HUDEP-2 (cell line): ENCODE measurements around the gene ANKFY1.

ENCODE experiments used
- DNase-seq, 76 experiments: peaks; one replicate each; lab custom pipeline; 2025; ENCODE audit not compliant: unreplicated experiment in 76 of 76; lab: John Stamatoyannopoulos, UW

Gene ANKFY1

GRCh38 chr17:4182043-4182442 is 81.7 kb downstream of the ANKFY1 start:
- no peak for DNase-seq

DNA sequence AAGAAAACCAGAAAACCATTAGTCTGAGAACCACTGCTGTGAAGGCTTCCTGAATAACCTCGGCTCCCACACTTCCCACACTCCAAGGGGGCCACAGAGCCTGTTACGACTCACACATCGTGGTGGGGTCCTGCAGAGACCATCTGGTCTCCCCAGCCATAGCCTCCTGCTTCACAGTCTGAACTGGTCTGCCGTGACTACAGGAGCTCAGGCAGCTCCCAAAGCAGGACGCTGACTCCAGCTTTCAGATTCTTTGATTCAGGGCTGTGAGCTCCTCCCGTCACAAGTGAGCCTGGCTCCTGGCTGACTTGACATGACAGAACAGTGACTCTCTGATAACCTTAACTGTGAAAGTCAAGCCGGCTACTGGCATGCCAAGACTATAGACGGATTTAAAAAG is 83.0 kb downstream of the ANKFY1 start:
- DNase-seq = no peak

- no peak for DNase-seq
Measured at GRCh38 chr17:4179071-4179470, 84.7 kb downstream of the ANKFY1 start.

DNA sequence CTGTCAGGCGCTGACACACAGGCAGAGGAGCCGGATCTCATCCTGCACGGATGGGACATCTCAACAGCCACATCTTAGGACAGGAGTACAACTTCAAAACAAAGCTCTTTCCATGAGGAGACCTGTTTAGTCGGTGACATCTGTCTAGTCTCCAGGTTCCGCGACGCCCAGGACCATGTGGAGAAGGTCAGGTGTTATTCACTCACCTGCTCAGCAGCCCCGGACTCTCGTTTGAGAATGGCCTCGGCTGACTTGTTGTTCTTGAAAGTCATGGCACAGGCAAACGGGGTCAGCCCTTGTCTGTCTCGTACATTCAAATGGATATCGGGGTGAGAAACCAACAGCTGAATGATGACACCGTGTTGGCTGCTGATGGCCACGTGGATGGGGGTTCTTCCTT is 85.1 kb downstream of the ANKFY1 start:
- no peak for DNase-seq

DNA sequence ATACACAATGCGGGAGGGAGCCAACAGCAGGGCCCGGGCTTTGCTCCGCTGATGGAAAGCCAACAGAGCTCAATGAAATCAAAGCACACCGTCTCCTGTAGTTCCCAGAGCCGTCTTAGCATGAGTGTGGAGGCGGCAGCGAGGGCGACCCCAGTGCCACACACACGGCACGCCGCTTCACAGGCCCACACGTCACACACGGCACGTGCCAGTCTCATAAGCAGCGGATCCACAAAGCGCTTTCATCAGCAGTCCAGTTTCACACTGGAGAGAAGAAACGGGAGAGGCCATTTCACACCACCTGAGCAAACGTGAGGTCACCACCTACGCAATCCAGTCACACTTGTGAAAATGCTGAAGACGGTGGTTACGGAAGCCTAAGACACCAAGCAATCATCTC is 86.0 kb downstream of the ANKFY1 start:
- no peak for DNase-seq

GRCh38 chr17:4176808-4177472 is 86.8 kb downstream of the ANKFY1 start:
- DNase-seq = no peak

GRCh38 chr17:4175921-4176807 is 87.6 kb downstream of the ANKFY1 start:
- no peak for DNase-seq

GRCh38 chr17:4174556-4174955 is 89.2 kb downstream of the ANKFY1 start:
- no peak for DNase-seq

GRCh38 chr17:4173781-4174180 is 90.0 kb downstream of the ANKFY1 start:
- no peak for DNase-seq

GRCh38 chr17:4172356-4172755 is 91.4 kb downstream of the ANKFY1 start:
- DNase-seq = no peak

- DNase-seq = no peak
Measured at GRCh38 chr17:4170639-4171280, 93.0 kb downstream of the ANKFY1 start.

DNA sequence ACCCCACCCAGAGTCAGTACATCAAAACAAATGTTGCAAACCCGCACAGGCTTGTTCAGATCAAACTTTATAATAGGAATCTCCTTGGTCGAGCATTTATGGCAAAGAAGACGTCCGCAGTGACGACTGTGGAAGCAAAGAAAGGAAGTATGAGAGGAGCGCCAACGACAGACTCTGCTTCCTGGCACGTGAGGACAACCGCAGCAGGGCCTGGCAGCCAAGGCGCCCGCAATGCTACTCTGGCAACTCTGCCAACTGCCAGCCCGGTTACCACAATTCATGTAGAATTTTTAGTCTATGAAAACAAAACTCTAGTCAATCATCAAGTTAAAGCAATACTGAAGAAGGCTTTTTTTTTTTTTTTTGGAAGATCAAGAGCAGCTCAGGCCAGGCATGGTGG is 96.0 kb downstream of the ANKFY1 start:
- DNase-seq = no peak

DNA sequence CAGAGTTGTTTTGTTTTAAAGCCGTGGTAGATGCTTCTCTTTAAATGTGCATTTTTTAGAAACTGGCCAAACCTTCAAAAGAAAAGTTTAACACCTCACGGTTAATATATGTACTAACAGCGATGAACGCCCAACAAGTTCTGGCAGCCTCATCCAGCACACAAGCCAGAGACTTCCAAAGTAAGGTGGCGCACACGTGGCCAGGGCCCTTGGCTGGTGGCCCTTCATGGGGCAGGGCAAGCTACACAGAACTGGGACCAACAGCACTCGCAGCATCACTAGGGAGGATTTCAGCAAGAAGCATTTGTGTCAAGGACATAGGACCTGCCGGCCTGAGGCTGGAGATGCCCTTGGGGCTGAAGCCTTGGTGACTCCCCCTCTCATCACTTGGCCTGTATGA is 97.4 kb downstream of the ANKFY1 start:
- DNase-seq = no peak

GRCh38 chr17:4165301-4166010 is 98.3 kb downstream of the ANKFY1 start:
- DNase-seq = no peak

- peak in 37 of 76 experiments; percentile 3 to 62 (median 22) for DNase-seq
Measured at GRCh38 chr17:4163951-4164350, 99.8 kb downstream of the ANKFY1 start.

GRCh38 chr17:4162775-4163466 is 100.9 kb downstream of the ANKFY1 start:
- peak in 1 of 76 experiments; percentile 12 for DNase-seq

DNA sequence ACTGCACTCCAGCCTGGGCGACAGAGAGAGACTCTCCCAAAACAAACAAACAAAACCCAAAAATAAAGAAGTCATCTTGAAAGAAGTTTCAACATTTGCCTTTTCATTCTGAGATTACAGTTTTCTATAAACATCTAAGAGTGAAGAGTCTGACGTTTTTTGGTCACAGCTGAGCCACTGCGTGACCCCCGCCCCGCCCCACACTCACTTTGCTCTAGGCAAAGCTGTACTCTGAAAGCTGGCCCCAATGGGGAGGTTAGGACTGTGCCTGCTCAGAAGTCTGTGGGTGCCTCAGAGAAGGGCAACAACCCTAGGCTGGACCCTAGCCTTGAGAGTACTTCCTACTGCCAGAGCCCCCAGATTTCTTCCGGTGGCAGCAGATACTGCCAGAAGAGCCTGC is 101.5 kb downstream of the ANKFY1 start:
- no peak for DNase-seq

DNA sequence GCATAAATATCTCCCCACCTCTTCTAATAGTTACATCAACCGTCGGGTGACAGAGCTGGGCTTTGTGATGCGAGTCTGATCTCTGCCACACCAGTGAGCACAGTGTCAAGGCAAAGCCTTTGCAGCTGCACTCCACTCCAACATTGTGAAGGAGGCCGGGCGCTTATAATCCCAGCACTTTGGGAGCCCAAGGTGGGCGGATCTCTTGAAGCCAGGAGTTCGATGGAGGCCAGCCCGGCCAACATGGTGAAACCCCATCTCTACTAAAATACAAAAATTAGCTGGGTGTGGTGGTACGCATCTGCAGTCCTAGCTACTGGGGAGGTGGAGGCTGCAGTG is 101.8 kb downstream of the ANKFY1 start:
- no peak for DNase-seq

- DNase-seq = peak in 41 of 76 experiments; percentile 4 to 64 (median 14)
Measured at GRCh38 chr17:4161192-4161966, 102.4 kb downstream of the ANKFY1 start.
